Smooth muscle cell (in vitro differentiated cells): Measurements from ENCODE around the gene MDC1. TPM values are rescaled to one million over a fixed set of nuclear protein-coding genes. Genes with fewer than 3 reads are reported as not detected.

Experiments used
- DNase-seq: peaks from one replicate; lab custom pipeline; 2025; ENCODE audit not compliant: unreplicated experiment; lab: John Stamatoyannopoulos, UW
- H2AFZ ChIP-seq: fragments of 200-600 bp; sonication (generic); 2 replicates; pipeline ENCODE4 v1.6.0; 2016; ENCODE audit warnings: antibody characterized with exemption, low read depth, mild to moderate bottlenecking
- H3F3A ChIP-seq: fragments of 200-600 bp; sonication (generic); 2 replicates; pipeline ENCODE4 v1.6.0; 2017; ENCODE audit warnings: antibody characterized with exemption, low read depth
- H3K27ac ChIP-seq: fragments of 200-600 bp; sonication (generic); 2 replicates; pipeline ENCODE4 v1.5.1; 2016; ENCODE audit warnings: low read depth, mild to moderate bottlenecking
- H3K27me3 ChIP-seq: fragments of 200-600 bp; sonication (generic); 2 replicates; pipeline ENCODE4 v1.6.1; 2016; ENCODE audit warnings: low read depth, mild to moderate bottlenecking
- H3K36me3 ChIP-seq: fragments of 200-600 bp; sonication (generic); 2 replicates; pipeline ENCODE4 v1.5.1; 2016; ENCODE audit warnings: low read depth
- H3K4me1 ChIP-seq: fragments of 200-600 bp; sonication (generic); 2 replicates; pipeline ENCODE4 v1.5.1; 2016; ENCODE audit warnings: low read depth
- H3K4me2 ChIP-seq: fragments of 200-600 bp; sonication (generic); 2 replicates; pipeline ENCODE4 v1.6.0; 2016; ENCODE audit warnings: mild to moderate bottlenecking
- H3K4me3 ChIP-seq: fragments of 200-600 bp; sonication (generic); 2 replicates; pipeline ENCODE4 v1.5.1; 2016; ENCODE audit warnings: mild to moderate bottlenecking
- H3K79me2 ChIP-seq: fragments of 200-600 bp; sonication (generic); 2 replicates; pipeline ENCODE4 v1.6.0; 2016; ENCODE audit warnings: low read depth, mild to moderate bottlenecking
- H3K9ac ChIP-seq: fragments of 200-600 bp; sonication (generic); 2 replicates; pipeline ENCODE4 v1.6.0; 2016; ENCODE audit warnings: low read depth
- H3K9me3 ChIP-seq: fragments of 200-600 bp; sonication (generic); replicated peaks from 2 replicates; pipeline ENCODE4 v1.5.1; 2016; ENCODE audit warnings: low read depth
- H4K20me1 ChIP-seq: fragments of 200-600 bp; sonication (generic); 2 replicates; pipeline ENCODE4 v1.6.0; 2016; ENCODE audit warnings: low read depth
- CTCF ChIP-seq: fragments of 200-600 bp; sonication (generic); IDR thresholded peaks from 2 replicates; pipeline ENCODE4 v1.5.1; 2017; ENCODE audit warnings: borderline replicate concordance, mild to moderate bottlenecking, antibody characterized with exemption; ENCODE audit not compliant: insufficient read depth, poor library complexity, severe bottlenecking
- WGBS: methylation state at CpG from one replicate; pipeline ENCODE4 v1.1.7; 2016; ENCODE audit warnings: low lambda C conversion rate; 5-methylcytosine and 5-hydroxymethylcytosine counted together
- polyA plus RNA-seq: library from polyadenylated mRNA; unstranded; fragments of >200 nt; fragmentation: Nextera tagmentation; extraction: Ambion mirVana; gene quantifications from 2 replicates; pipeline ENCODE4 v1.2.1, GENCODE V29; 2016
- total RNA-seq: library from RNA; depleted of rRNA; stranded (reverse); fragments of >200 nt; gene quantifications from 2 replicates; pipeline ENCODE4 v1.2.3, GENCODE V29; 2014

The MDC1 gene
- total and polyA plus RNA-seq, 2 experiments from 2014 or later = 7.0 to 17.1 TPM

DNA sequence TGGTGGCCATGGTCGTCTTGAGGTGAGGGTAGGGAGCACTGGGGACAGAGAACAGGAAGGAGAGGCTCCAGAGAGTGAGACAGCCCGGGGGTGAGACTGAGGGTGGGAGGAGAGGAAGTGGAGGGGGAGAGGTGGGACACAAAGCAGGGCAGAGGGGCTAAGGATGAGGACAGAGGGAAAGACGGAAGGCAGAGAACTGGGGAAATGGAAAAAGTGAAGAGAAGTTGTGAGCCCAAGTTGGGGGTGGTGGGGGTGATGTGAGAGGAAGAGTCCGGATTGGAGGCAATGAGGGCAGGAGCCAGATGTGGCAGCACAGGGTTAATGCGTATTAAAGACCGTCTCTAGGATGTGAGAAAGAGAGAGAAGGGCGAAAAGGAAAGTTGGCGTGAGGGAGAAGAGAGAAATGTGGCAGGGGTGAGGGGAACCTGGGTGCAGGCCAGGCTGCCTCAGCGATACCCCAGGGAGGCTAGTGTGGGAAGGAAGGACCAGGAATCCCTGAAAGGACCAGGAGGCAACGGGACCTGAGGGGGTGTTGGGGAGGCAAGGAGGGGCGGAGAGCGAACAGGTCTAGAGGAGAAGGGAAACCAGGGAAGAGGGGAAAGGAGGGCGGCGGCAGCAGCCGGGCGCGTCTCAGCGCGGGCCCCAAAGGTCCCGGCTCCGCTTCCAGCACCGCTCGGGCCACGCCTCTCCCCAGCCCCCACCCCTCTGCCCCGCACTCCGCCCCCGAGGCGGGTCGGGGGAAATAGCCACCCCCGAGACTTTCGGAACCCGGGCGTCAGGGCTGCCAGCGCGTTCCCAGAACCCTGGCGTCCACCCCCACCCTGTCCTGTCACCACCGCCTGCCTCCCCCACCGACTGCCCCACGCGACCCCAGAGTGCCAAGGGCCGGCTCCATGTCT lies 30.8 kb downstream of the MDC1 start, which contains the start of gene PPP1R18:
PPP1R18 (minus strand) TSS at position 637 of the 899 bp plus-strand sequence; CDS start at position 10, 627 bp downstream.
- peak within 1 kb of the TSS; percentile 52 for H2AFZ ChIP-seq
- H3K4me1 ChIP-seq = peaks cover 55% of the 10 kb centered on the region
- under 1% methylated on average over 25 of the region's 41 CpGs for WGBS

DNA sequence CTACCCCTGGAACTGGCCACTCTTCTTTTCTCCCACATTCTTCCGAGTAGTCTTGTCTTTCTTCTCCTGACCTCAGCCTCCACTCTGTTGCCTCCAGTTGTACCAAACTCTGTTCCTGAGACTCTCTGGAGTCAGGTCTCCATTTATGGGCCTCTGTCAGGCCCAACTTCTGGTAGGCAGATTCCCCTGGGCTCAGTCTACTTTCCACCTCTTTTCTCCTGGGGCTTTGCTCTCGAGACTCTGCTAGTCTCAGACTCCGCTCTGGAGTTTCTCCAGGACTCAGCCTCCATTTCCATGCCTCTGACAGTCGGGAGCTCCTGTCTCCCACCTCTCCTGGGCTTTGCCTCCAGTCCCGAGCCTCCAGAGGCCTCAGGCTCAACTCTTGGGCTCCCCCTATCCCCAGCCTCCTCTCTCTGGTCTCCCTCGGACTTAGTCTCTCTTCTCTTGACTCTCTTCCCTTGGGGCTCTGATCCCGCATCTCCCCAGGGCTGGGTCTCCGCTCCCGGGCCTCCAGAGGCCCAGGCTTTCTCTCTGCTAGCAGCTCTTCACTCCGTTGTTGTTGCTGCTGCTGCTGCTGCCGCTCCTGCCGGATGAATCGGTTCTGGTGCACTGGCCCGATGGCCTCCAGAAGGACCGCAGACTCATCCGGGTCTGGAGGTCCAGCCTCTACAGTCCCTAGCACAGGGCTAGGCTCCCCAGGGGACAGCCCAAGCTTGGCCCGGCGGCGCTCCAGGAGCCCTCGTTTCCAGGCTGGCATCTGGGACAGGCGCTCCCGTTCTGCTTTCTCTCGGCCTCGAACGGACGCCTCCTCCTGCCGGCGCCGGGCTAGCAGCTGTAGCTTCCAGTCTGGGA lies 31.7 kb downstream of the MDC1 start:
- TF ChIP-seq CTCF = peak; percentile 6
- Histone ChIP-seq H3K36me3 (no peaks in the 10 kb centered on the region), H3K4me2 (peak overlapping the region; percentile 93), H3K79me2 (peaks cover 85% of the 10 kb centered on the region), H3K27ac (peak overlapping the region; percentile 92), H4K20me1 (peaks cover 55% of the 10 kb centered on the region), H3K27me3 (no peaks in the 10 kb centered on the region), H2AFZ (no peak overlapping the region), H3F3A (peaks cover 41% of the 10 kb centered on the region), H3K9me3 (no peaks in the 10 kb centered on the region), H3K4me3 (peak overlapping the region; percentile 78), H3K4me1 (peaks cover 58% of the 10 kb centered on the region), H3K9ac (peak overlapping the region; percentile 91)
- no peak for DNase-seq
- WGBS = 49% methylated on average over 29 of the region's 29 CpGs

More for the DNA sequence above, 30.8 kb downstream of the MDC1 start, which contains the start of gene PPP1R18:
- DNase-seq = peak; percentile 81
- no peaks in the 10 kb centered on the region for H3K36me3 ChIP-seq
- peaks cover 46% of the 10 kb centered on the region for H4K20me1 ChIP-seq
- no peak for TF ChIP-seq CTCF
- peaks cover 43% of the 10 kb centered on the region for H3F3A ChIP-seq
- no peaks in the 10 kb centered on the region for H3K27me3 ChIP-seq
- peaks cover 76% of the 10 kb centered on the region for H3K79me2 ChIP-seq
- H3K9me3 ChIP-seq = no peaks in the 10 kb centered on the region
- peak within 1 kb of the TSS; percentile 91 for H3K9ac ChIP-seq
- H3K4me2 ChIP-seq = peak within 1 kb of the TSS; percentile 93
- H3K27ac ChIP-seq = peak within 1 kb of the TSS; percentile 92
- peak within 1 kb of the TSS; percentile 78 for H3K4me3 ChIP-seq

DNA sequence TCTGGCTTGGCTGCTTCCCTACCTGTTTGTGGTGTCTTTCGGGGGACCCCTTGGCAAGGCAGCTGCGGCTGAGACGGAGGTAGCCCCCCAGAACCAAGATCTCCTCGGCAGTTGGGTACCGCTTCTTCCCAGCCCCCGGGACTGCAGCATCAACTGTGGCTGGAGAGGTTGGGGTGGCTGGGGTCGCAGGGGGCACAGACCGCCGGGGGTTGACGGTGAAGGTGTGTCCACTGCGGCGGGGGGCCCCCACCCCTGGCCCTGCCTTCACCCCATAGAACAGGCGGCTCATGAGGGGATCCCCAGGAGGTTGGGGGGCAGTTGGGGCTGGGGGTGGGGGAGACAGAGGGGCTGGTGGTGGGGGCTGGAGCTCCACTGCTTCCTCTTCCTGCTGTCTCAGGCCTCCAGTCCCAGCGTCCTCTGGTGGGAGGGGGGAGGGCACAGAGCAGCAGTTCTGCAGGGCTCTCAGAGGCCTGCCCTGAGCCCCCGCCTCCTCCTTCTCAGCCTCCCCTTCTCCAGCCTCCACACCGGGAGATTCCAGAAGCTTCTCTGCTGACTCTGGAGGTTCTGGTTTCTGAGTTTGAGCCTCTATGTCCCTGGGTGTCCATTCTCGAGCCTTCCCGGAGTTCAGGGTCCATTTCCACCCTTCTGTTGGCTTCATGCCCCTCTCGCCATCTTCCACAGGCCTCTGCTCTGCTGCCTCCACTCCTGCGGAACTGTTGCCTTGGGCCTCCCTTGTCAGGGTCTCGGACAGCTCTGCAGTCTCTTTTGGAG lies 32.5 kb downstream of the MDC1 start:
- Histone ChIP-seq H3F3A (peaks cover 41% of the 10 kb centered on the region), H3K36me3 (no peaks in the 10 kb centered on the region), H4K20me1 (peaks cover 63% of the 10 kb centered on the region), H3K27ac (peak overlapping the region; percentile 92), H3K27me3 (no peaks in the 10 kb centered on the region), H3K9ac (peak overlapping the region; percentile 91), H3K79me2 (peaks cover 91% of the 10 kb centered on the region), H3K9me3 (no peaks in the 10 kb centered on the region), H3K4me2 (peak overlapping the region; percentile 93), H3K4me1 (peaks cover 58% of the 10 kb centered on the region), H2AFZ (no peak overlapping the region), H3K4me3 (peak overlapping the region; percentile 78)
- TF ChIP-seq CTCF = no peak
- 59% methylated on average over 17 of the region's 21 CpGs for WGBS
- no peak for DNase-seq
